ENCODE measurements around the gene FAXDC2.

FAXDC2 gene, protein sequence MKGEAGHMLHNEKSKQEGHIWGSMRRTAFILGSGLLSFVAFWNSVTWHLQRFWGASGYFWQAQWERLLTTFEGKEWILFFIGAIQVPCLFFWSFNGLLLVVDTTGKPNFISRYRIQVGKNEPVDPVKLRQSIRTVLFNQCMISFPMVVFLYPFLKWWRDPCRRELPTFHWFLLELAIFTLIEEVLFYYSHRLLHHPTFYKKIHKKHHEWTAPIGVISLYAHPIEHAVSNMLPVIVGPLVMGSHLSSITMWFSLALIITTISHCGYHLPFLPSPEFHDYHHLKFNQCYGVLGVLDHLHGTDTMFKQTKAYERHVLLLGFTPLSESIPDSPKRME

DNA sequence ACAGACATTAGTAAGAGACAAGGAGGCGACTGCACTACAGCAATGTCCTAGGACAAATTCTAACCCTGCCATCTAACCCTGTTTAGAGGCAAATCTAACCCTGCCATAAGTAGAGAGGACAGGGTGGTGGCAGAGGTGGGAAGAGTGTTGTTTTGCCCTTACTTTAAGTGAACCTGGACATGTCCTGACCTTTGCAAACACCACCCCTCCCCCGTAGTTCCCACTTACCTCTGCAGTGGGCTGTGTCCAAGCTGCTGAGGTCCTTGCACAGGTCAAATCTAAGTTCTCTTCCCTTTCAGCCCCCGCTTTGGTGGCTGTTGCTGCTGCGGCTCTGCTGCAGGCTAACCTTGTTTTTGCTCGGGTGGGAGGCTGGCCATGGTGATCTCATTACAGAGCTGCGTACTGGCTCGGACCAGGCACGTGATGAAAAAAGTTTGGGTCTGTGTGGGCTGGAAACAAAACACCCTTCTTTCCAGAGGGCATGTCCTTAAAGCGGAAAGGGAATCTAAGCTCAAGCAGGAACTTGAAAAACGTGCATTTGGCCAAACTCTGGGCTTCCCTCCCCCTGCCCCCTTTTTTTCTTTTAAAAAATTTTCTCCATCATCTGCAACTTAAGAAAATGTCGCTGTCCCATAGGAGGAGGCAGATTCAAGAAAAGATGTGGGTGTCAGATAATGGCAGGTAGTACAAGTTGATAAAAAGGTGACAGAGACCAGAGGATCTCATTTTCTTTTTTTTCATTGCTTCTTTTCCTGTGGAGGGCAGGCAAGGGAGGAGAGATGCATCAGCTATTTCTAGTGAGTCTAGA lies at the start of gene FAXDC2:
TSS of gene FAXDC2 (minus strand) at position 349 of the 808 bp plus-strand sequence. CDS start 12,425 bp downstream, outside the sequence.
- H3K4me1 ChIP-seq (ENCODE audit: insufficient read depth, low read length) = peaks cover 27% of the 10 kb centered on the region
- H3K9ac ChIP-seq (ENCODE audit: low read length) = peak within 1 kb of the TSS; percentile 83

DNA sequence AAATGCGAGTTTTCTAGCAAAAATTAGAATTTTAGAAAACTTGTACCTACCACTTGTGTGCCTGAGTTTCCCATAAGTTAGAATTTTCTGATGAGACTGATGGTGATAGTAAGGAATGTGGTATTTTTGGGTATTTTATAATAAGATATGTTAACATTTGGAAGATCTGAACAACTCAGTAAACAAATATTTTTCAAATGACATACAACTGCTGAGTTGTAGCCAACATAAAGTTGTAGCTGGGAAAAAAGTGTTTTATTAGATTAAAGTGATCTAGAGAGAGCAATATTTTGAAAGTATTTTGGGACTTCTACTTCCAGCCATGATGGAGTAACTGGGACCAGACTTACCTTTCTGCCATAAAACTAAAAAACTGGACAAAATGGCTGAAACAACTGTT lies 49.7 kb upstream of the FAXDC2 start:
- H3K36me3 ChIP-seq (ENCODE audit: insufficient read depth, low read length) = peaks cover 87% of the 10 kb centered on the region
- no peak overlapping the region for H3K9ac ChIP-seq (ENCODE audit: low read length)
- H3K4me1 ChIP-seq (ENCODE audit: insufficient read depth, low read length) = no peaks in the 10 kb centered on the region
- no peak overlapping the region for H3K27ac ChIP-seq (ENCODE audit: low read depth, low read length)
- H3K27me3 ChIP-seq (ENCODE audit: control insufficient read depth in 1 of 2, insufficient read depth in 2 of 2, low read length in 2 of 2) = no peaks in the 10 kb centered on the region
- no peak overlapping the region for H3K4me3 ChIP-seq (ENCODE audit: low read depth in 1 of 2, low read length in 2 of 2)
- no peaks in the 10 kb centered on the region for H3K9me3 ChIP-seq (ENCODE audit: low read length)

More for the DNA sequence above, at the start of gene FAXDC2:
- peak within 1 kb of the TSS; percentile 49 to 74 for H3K4me3 ChIP-seq (ENCODE audit: low read depth in 1 of 2, low read length in 2 of 2)
- no peaks in the 10 kb centered on the region for H3K9me3 ChIP-seq (ENCODE audit: low read length)
- no peaks in the 10 kb centered on the region for H3K36me3 ChIP-seq (ENCODE audit: insufficient read depth, low read length)
- no peaks in the 10 kb centered on the region for H3K27me3 ChIP-seq (ENCODE audit: control insufficient read depth in 1 of 2, insufficient read depth in 2 of 2, low read length in 2 of 2)
- H3K27ac ChIP-seq (ENCODE audit: low read depth, low read length) = peak within 1 kb of the TSS; percentile 79

DNA sequence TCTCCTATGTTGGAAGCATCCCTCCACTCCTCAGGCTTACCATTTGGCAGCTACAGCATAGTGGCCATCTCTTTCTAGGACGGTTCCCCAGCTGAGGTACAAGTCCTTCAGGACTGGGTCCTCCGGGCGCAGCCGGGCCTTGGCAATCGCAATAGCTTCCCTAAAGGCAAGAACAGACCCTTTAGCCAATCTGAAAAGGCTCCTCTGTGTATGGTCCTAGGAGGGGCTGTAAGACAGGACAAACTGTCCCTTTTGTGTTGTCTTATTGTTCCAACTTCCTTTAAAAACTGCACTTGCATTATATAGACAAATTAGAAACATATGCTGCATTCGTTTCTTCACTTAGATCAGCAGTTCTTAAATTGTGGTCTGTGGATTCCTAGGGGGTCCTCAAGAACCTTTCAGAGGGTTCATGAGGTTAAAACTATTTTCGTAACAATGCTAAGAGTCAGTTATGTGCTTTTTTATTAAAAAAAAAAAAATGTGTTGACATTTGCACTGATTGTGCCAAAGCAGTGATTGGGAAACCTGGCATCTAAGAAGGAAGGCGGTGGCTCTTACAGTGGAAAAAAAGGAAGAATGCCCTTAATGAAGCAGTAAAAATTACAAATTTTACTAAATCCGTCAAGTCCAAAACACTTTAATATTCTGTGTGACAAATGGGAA lies 48.9 kb upstream of the FAXDC2 start:
- Histone ChIP-seq H3K9me3 (ENCODE audit: low read length) (no peaks in the 10 kb centered on the region), H3K4me3 (ENCODE audit: low read depth in 1 of 2, low read length in 2 of 2) (no peak overlapping the region), H3K36me3 (ENCODE audit: insufficient read depth, low read length) (peaks cover 84% of the 10 kb centered on the region), H3K4me1 (ENCODE audit: insufficient read depth, low read length) (no peaks in the 10 kb centered on the region), H3K27ac (ENCODE audit: low read depth, low read length) (no peak overlapping the region), H3K27me3 (ENCODE audit: control insufficient read depth in 1 of 2, insufficient read depth in 2 of 2, low read length in 2 of 2) (no peaks in the 10 kb centered on the region), H3K9ac (ENCODE audit: low read length) (no peak overlapping the region)

DNA sequence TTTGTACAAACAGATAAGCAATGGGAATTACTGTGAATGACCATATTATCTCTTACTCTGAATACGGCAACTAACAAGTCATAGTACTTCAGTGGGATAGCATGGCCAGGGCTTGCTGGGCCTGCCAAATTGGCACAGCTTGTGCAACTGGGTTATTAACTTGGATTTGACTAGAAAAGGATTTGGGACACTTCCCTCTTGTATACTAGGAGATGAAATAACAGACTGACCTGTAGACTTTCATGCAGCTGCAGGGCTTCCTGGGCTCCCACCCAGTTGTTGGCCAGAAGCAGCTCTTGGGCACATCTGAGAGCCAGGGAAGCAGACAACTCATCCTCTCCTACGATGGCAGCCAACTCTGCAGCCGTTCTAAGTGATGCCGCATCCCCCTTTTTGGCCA lies 47.8 kb upstream of the FAXDC2 start:
- Histone ChIP-seq H3K27me3 (ENCODE audit: control insufficient read depth in 1 of 2, insufficient read depth in 2 of 2, low read length in 2 of 2) (no peaks in the 10 kb centered on the region), H3K27ac (ENCODE audit: low read depth, low read length) (no peak overlapping the region), H3K36me3 (ENCODE audit: insufficient read depth, low read length) (peaks cover 86% of the 10 kb centered on the region), H3K4me1 (ENCODE audit: insufficient read depth, low read length) (no peaks in the 10 kb centered on the region), H3K9me3 (ENCODE audit: low read length) (no peaks in the 10 kb centered on the region), H3K9ac (ENCODE audit: low read length) (no peak overlapping the region), H3K4me3 (ENCODE audit: low read depth in 1 of 2, low read length in 2 of 2) (no peak overlapping the region)

DNA sequence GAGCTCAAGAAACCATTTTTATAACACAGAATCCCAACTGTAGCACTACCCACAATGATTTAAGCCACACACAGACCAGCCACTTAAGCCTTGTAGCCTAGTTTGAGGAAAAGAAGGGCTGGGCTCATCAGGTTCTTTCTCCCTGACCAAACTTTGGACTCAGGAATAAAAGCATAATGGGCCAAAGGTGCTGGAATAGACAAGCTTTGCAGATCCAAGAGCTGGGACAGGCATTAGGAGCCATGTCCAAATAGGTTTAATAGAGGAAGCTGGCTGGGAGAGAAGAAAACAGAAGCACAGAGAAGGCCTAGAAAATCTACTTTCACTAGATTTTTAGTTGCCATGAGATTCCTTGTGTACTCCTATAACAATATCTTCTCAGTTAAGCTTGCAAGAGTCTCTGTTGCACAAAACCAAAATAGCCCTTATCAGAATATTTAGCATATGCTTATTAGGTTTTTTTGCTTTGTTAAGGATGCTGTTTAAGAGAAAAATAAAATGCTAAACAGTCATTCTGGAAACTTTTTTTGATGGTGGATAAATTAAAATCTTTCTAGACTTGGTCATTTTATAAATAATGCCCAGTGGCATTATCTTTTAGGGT lies 46.3 kb upstream of the FAXDC2 start:
- H3K27me3 ChIP-seq (ENCODE audit: control insufficient read depth in 1 of 2, insufficient read depth in 2 of 2, low read length in 2 of 2) = no peaks in the 10 kb centered on the region
- no peak overlapping the region for H3K9ac ChIP-seq (ENCODE audit: low read length)
- no peaks in the 10 kb centered on the region for H3K9me3 ChIP-seq (ENCODE audit: low read length)
- H3K4me1 ChIP-seq (ENCODE audit: insufficient read depth, low read length) = no peaks in the 10 kb centered on the region
- H3K4me3 ChIP-seq (ENCODE audit: low read depth in 1 of 2, low read length in 2 of 2) = no peak overlapping the region
- no peak overlapping the region for H3K27ac ChIP-seq (ENCODE audit: low read depth, low read length)
- peaks cover 79% of the 10 kb centered on the region for H3K36me3 ChIP-seq (ENCODE audit: insufficient read depth, low read length)

DNA sequence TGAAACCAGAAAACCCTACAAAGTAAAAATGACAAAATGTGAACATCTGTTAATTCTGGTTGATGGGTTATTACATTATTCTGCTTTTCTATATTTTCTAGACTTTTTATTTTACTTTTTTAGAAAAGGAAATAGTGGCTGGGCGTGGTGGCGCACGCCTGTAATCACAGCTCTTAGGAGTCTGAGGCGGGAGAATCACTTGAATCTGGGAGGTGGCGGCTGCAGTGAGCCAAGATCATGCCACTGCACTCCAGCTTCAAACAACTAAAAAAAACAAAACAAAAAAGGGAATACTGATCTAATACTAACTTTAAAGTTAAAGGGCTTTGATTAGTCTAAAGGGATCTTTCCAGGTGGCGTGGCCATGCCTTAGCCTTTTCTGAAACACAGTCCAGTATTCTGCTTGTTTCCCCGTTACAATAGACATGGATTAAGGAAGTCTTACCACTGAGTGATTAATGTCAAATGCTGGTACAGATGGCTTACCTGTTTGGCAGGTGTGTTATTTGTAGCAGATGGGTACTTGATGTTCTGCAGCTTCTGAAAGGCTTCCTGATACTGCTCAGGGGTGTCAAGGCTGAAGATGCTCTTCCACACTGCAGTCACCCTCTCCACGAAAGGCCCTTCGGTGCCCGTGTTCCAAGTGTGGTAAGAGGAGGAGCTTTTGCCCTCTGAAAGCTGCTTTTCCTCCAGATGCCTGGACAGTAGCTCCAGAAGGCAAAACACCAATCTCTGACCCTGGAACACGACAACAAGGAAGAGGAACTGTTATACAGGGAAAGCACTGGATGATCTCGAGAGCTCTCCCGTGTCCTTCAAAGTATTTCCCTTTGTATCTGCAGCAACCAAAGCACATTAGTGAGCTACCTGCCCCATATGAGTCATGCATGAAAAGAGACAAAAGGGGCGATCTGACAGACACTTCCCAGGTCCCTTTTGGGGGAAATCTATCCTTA lies 45.5 kb upstream of the FAXDC2 start:
- Histone ChIP-seq H3K4me3 (ENCODE audit: low read depth in 1 of 2, low read length in 2 of 2) (no peak overlapping the region), H3K4me1 (ENCODE audit: insufficient read depth, low read length) (no peaks in the 10 kb centered on the region), H3K27ac (ENCODE audit: low read depth, low read length) (no peak overlapping the region), H3K9me3 (ENCODE audit: low read length) (no peaks in the 10 kb centered on the region), H3K27me3 (ENCODE audit: control insufficient read depth in 1 of 2, insufficient read depth in 2 of 2, low read length in 2 of 2) (no peaks in the 10 kb centered on the region), H3K9ac (ENCODE audit: low read length) (no peak overlapping the region), H3K36me3 (ENCODE audit: insufficient read depth, low read length) (peaks cover 79% of the 10 kb centered on the region)

DNA sequence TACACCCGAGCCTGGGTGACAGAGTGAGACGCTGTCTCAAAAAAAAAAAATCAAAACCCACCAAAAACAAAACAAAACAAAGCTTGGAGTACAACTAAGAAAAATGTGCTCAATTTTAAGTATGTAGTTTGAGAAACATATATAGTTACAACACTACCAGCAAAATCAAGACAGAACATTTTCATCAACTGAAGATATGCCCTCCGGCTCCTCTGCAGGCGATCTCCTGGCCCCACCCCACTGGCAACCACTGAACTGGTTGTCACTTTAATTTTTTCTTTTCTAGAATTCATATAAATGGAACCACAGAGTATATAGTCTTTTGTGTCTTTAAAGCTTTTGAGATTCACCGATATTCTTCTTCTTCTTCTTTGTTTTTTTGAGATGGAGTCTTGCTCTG lies 43.0 kb upstream of the FAXDC2 start:
- H3K27me3 ChIP-seq (ENCODE audit: control insufficient read depth in 1 of 2, insufficient read depth in 2 of 2, low read length in 2 of 2) = no peaks in the 10 kb centered on the region
- H3K9ac ChIP-seq (ENCODE audit: low read length) = no peak overlapping the region
- no peak overlapping the region for H3K27ac ChIP-seq (ENCODE audit: low read depth, low read length)
- H3K9me3 ChIP-seq (ENCODE audit: low read length) = no peaks in the 10 kb centered on the region
- no peaks in the 10 kb centered on the region for H3K4me1 ChIP-seq (ENCODE audit: insufficient read depth, low read length)
- peaks cover 76% of the 10 kb centered on the region for H3K36me3 ChIP-seq (ENCODE audit: insufficient read depth, low read length)
- no peak overlapping the region for H3K4me3 ChIP-seq (ENCODE audit: low read depth in 1 of 2, low read length in 2 of 2)

DNA sequence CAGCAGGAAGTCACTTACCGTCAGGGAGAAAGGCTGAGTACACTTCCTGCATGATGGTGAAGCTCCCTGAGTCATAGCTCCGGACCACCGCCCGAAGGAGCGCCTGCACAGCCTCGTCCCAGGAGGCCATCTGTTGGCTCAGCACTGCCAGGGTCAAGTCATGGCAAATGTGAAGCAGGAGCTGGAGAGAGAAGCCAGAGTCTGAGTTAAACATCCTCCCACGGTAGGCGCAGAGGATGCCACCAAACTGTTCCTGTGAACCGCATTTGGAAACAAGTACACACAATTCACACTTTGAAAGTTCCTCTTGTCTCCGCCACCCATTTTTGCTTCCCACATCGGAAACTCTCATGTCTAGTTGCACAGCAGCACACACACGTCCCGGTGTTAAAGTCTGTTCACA lies 42.0 kb upstream of the FAXDC2 start:
- Histone ChIP-seq H3K4me1 (ENCODE audit: insufficient read depth, low read length) (no peaks in the 10 kb centered on the region), H3K9me3 (ENCODE audit: low read length) (no peaks in the 10 kb centered on the region), H3K27ac (ENCODE audit: low read depth, low read length) (no peak overlapping the region), H3K36me3 (ENCODE audit: insufficient read depth, low read length) (peaks cover 74% of the 10 kb centered on the region), H3K27me3 (ENCODE audit: control insufficient read depth in 1 of 2, insufficient read depth in 2 of 2, low read length in 2 of 2) (no peaks in the 10 kb centered on the region), H3K4me3 (ENCODE audit: low read depth in 1 of 2, low read length in 2 of 2) (no peak overlapping the region), H3K9ac (ENCODE audit: low read length) (no peak overlapping the region)

DNA sequence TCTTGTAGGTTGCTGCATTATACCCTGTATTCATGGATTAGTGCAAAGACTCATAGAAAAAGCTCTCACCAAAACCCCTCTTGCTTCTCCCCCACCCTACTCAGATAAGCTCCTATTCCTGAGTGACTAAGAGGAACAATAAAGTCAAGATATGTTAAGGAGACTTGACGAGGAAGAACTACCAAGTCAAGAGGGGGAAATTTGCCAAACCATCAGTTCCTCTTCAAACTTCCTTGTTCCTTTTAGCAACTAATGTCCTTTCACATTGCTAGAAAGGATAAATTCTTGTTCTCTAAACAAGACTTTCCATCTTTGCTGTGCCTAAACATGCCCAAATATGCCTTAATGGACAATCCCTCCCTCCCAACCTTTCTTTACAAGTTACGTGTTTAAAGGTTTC lies 35.0 kb upstream of the FAXDC2 start:
- peaks cover 31% of the 10 kb centered on the region for H3K36me3 ChIP-seq (ENCODE audit: insufficient read depth, low read length)
- H3K27ac ChIP-seq (ENCODE audit: low read depth, low read length) = no peak overlapping the region
- H3K4me3 ChIP-seq (ENCODE audit: low read depth in 1 of 2, low read length in 2 of 2) = no peak overlapping the region
- no peak overlapping the region for H3K9ac ChIP-seq (ENCODE audit: low read length)
- H3K27me3 ChIP-seq (ENCODE audit: control insufficient read depth in 1 of 2, insufficient read depth in 2 of 2, low read length in 2 of 2) = no peaks in the 10 kb centered on the region
- H3K4me1 ChIP-seq (ENCODE audit: insufficient read depth, low read length) = no peaks in the 10 kb centered on the region
- peaks cover 15% of the 10 kb centered on the region for H3K9me3 ChIP-seq (ENCODE audit: low read length)

DNA sequence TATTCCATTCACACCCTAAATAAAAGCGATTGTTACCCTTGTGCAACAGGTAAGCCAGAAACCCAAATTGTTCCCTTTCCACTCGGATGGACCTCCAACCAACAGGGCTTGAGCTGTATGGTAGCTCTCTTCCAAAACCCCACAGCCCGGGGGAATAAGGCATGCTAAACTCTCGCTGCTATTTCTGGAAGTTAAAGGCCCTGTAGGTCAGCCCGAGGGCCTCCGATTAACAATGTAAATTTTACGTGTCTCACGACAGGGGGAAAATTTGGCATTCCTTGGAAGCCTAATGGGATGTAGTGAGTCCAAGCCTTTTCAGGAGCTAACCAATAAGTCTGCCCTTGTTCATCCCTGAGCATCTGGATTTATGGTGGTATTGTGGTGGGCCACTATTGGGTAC lies 34.0 kb upstream of the FAXDC2 start:
- Histone ChIP-seq H3K4me3 (ENCODE audit: low read depth in 1 of 2, low read length in 2 of 2) (no peak overlapping the region), H3K4me1 (ENCODE audit: insufficient read depth, low read length) (no peaks in the 10 kb centered on the region), H3K9ac (ENCODE audit: low read length) (no peak overlapping the region), H3K9me3 (ENCODE audit: low read length) (peaks cover 15% of the 10 kb centered on the region), H3K36me3 (ENCODE audit: insufficient read depth, low read length) (peaks cover 24% of the 10 kb centered on the region), H3K27me3 (ENCODE audit: control insufficient read depth in 1 of 2, insufficient read depth in 2 of 2, low read length in 2 of 2) (no peaks in the 10 kb centered on the region), H3K27ac (ENCODE audit: low read depth, low read length) (no peak overlapping the region)
